Mesodermal cell (in vitro differentiated cells): ENCODE data around the gene ADAMTS14.
A peak's percentile ranks its signal among the peaks of the same experiment; 100 is the strongest.

Experiments
- H3K27ac ChIP-seq: 2 replicates; pipeline ENCODE4 v1.7.0; 2013; ENCODE audit warnings: mild to moderate bottlenecking, low read depth, low read length, moderate library complexity; ENCODE audit not compliant: severe bottlenecking
- H3K36me3 ChIP-seq: 2 replicates; pipeline ENCODE4 v1.7.1; 2013; ENCODE audit warnings: mild to moderate bottlenecking, low read length, moderate library complexity; ENCODE audit not compliant: control insufficient read depth, insufficient read depth
- H3K4me1 ChIP-seq: one replicate; pipeline ENCODE4 v1.7.1; 2013; ENCODE audit warnings: mild to moderate bottlenecking, low read length; ENCODE audit not compliant: insufficient read depth, control insufficient read depth, poor library complexity, severe bottlenecking
- H3K4me3 ChIP-seq: 2 replicates; pipeline ENCODE4 v1.7.0; 2013; ENCODE audit warnings: low read length, control low read depth, mild to moderate bottlenecking; ENCODE audit not compliant: insufficient read depth, poor library complexity, severe bottlenecking; ENCODE audit errors: extremely low read depth
- H3K9me3 ChIP-seq: 2 replicates; pipeline ENCODE4 v1.7.1; 2013; ENCODE audit warnings: mild to moderate bottlenecking, low read length, moderate library complexity; ENCODE audit not compliant: control insufficient read depth
- WGBS, 2 experiments: methylation state at CpG; one replicate each; pipeline ENCODE4 v1.1.5; 2013; ENCODE audit warnings: missing lambda C conversion rate in 2 of 2; ENCODE audit not compliant: insufficient coverage in 2 of 2; 5-methylcytosine and 5-hydroxymethylcytosine counted together

Gene ADAMTS14

DNA sequence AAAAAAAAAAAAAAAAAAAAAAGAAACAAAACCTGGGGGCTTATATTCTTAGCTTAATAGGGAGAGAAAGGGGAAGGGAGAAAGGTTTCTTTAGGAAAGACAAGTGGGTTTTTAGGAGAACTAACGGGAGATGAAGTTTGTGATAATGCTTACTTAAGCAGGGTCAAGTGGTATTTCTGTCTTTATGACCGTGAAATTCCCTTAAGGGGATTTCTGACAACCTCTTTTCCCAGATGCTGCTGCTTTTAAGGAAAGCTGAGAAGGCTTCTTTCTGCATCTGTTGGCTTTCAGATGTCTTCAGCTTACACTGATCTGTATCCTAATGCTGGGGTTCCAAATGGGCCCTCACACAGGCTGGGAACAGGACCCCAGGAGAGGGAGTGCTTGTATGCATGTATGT is 42.6 kb downstream of the ADAMTS14 start:
- H3K9me3 ChIP-seq, result no peaks in the 10 kb centered on the region
- H3K36me3 ChIP-seq, result no peaks in the 10 kb centered on the region
- H3K4me3 ChIP-seq, result no peak overlapping the region
- H3K27ac ChIP-seq, result no peak overlapping the region
- peaks cover 19% of the 10 kb centered on the region for H3K4me1 ChIP-seq
- 75 to 90% methylated on average over 2 of the region's 2 CpGs for WGBS, 2 experiments

DNA sequence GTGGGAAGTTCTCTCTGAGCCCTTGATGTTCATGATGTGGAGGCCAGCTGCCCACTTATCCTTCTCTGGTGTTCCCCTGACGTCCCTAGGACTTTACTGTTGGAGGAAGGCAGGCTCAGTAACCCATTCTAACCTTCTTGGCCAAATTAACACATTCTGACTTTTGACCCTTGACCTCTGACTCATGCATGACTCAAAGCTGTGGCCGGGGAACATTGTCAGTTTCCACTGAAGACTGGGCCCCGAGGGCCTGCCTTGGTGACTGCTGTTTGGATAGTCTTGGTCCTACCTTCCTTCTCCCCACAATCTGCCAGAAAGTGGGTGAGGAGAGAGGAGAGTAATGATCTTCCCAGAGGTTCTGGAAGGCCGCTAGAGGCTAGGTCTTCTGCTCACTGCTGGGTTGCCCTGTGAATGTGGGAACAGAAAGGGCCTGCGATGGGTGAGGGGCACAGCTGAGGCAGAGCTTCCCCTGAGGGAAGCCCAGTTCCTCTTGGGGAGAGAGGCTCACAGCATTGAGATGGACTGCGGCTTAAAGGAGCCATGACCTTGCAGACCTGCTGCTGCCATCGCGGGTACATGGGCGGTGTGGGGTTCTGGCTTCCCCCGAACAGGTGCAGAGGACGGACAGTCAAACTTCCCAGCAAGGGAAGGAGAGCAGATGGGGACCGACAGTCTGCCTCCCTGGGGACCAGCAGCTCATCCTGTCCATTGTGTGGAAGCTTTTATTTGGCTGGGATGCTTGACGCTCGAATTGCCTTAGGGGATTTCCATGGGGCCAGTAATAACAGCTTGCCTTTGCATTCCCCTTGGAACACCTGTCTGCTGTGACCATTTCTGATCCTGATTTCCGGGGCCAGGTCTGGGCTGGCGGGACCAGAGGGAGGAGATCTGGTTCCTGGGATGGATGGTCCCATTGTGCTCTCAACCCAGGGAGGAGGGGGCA is 43.8 kb downstream of the ADAMTS14 start:
- WGBS, 2 experiments, result 84 to 88% methylated on average over 10 to 15 of the region's 16 CpGs
- peaks cover 19% of the 10 kb centered on the region for H3K4me1 ChIP-seq
- H3K36me3 ChIP-seq, result no peaks in the 10 kb centered on the region
- no peak overlapping the region for H3K4me3 ChIP-seq
- no peaks in the 10 kb centered on the region for H3K9me3 ChIP-seq
- H3K27ac ChIP-seq, result peak overlapping the region; percentile 41

DNA sequence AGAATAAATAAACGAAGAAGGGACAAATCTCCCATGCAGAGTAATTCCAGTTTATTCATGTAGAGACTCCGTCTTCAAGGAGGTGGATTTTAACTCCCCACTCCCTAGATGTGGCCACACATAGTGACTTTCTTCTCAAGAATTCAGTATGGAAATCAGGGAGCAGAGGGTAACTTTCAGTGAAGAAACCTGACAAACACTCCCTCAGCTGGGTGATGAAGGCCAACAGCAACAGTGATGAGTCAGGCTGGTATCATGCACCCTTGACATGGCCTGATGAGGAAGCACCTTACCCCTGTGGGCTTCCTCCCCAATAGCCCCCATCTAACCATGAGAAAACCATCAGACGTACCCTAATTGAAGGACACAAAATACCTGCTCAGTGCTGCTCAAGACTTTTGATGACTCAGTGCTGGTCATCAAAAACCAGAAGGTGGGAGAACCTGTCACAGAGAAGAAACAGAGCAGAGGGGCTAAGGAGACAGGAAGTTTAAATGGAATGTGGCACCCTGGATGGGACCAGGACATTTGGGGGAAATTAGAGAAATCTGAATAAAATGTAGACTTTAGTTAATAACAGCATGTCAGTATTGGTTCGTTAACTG is 50.6 kb downstream of the ADAMTS14 start:
- 95 to 100% methylated on average over 1 to 2 of the region's 4 CpGs for WGBS, 2 experiments
- peaks cover 9% of the 10 kb centered on the region for H3K4me1 ChIP-seq
- no peaks in the 10 kb centered on the region for H3K9me3 ChIP-seq
- no peak overlapping the region for H3K27ac ChIP-seq
- no peaks in the 10 kb centered on the region for H3K36me3 ChIP-seq
- no peak overlapping the region for H3K4me3 ChIP-seq

DNA sequence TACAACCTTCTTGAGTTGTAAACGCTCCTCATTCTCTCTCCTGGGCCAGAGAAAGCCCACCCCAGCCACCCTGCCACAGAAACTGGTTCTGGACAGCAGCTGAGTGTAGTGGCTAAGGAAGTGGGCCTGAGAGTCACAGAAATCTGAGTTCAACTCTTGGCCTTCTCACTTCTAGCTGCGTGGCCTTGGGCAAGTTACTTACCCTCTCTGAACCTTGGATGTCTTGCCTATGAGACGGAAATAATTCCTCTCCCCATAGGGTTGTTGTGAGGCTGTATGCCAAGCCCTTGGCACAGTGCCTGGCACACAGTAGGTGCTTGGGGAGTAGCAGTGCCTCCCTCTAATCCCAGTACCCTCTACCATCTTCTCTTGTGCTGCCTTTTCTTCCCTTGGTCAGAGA is 51.5 kb downstream of the ADAMTS14 start:
- 100% methylated on average over 2 of the region's 3 CpGs; no CpG with 5 or more reads in 1 of the 2 experiments for WGBS, 2 experiments
- Histone ChIP-seq H3K9me3 (no peaks in the 10 kb centered on the region), H3K27ac (no peak overlapping the region), H3K4me1 (peaks cover 9% of the 10 kb centered on the region), H3K36me3 (no peaks in the 10 kb centered on the region), H3K4me3 (no peak overlapping the region)

DNA sequence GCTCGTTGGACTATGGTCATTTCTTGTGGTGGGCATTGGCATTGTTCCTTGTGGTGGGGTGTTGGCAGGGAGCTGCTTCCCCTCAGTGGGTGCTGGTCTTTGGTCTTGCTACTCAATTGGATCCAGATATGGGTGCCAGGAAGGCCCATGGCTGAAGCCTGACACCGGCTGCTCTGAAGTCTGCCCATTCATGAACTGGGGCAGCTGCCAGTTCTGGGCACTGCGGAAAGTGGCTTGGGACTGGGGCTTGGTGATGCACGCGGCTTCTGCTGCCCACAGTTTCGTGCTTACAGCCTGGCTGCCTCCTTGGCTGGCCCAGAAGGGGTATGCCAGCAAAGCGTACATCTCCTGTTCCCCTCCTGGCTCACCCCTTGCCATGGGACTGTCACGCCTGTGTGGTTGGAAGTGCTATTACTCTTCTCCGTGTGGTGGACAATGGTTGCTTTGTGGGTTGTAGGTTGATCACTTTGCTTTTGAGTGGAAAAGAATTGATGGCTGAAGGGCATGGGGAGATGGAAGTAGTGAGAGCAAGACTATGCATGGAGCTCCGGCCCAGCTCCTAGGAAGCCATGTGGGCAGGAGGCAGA is 54.7 kb downstream of the ADAMTS14 start:
- H3K4me1 ChIP-seq, result peaks cover 9% of the 10 kb centered on the region
- no peaks in the 10 kb centered on the region for H3K36me3 ChIP-seq
- 86 to 89% methylated on average over 6 to 8 of the region's 10 CpGs for WGBS, 2 experiments
- no peak overlapping the region for H3K4me3 ChIP-seq
- no peak overlapping the region for H3K27ac ChIP-seq
- H3K9me3 ChIP-seq, result no peaks in the 10 kb centered on the region

DNA sequence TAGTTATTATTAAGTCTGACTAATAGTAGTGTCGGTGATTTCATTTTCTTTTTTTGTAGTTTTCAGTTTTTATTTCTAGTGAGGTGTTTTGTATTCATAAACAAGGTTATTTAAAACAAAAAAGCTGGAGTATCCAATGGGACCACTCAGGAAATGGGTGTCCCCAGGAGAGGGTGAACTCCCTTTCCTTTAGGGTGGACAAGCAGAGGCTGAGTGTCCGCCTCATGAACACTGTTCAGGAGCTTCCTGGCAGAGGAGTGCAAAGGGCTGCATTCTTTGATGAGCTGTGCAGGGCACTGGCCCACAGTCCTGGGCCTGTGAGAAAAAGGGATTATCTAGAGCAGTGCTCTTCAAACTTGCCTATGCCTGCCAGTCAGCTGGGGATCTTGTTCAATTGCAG is 56.0 kb downstream of the ADAMTS14 start:
- no peaks in the 10 kb centered on the region for H3K36me3 ChIP-seq
- no peaks in the 10 kb centered on the region for H3K4me1 ChIP-seq
- H3K4me3 ChIP-seq, result no peak overlapping the region
- H3K9me3 ChIP-seq, result no peaks in the 10 kb centered on the region
- 86 to 94% methylated on average over 1 to 2 of the region's 2 CpGs for WGBS, 2 experiments
- no peak overlapping the region for H3K27ac ChIP-seq

DNA sequence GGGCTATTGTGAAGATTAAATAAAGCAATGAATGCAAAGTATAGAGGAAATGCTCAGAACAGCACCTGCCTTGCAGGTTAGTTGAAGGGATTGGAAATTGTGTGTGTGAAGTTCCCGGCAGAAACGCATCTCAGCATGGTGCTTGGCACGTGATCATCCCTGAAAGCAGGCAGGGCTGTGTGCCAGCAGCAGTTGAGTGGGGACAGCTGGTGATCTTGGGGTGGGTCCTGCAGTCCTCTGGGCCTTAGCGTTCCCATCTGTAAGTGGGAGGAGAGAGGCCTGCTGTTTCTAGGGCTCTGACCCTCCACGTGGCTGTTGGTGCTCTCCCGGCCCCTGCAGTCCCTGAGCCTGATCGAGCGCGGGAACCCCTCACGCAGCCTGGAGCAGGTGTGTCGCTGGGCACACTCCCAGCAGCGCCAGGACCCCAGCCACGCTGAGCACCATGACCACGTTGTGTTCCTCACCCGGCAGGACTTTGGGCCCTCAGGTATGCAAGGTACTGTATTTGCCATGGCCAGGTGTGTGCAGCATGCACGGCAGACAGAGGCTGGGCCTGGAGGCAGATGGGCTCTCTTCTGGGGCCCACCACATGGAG is 57.6 kb downstream of the ADAMTS14 start:
- H3K9me3 ChIP-seq, result no peaks in the 10 kb centered on the region
- H3K27ac ChIP-seq, result no peak overlapping the region
- no peaks in the 10 kb centered on the region for H3K4me1 ChIP-seq
- H3K4me3 ChIP-seq, result no peak overlapping the region
- WGBS, 2 experiments, result 85 to 87% methylated on average over 15 to 16 of the region's 16 CpGs
- no peaks in the 10 kb centered on the region for H3K36me3 ChIP-seq

DNA sequence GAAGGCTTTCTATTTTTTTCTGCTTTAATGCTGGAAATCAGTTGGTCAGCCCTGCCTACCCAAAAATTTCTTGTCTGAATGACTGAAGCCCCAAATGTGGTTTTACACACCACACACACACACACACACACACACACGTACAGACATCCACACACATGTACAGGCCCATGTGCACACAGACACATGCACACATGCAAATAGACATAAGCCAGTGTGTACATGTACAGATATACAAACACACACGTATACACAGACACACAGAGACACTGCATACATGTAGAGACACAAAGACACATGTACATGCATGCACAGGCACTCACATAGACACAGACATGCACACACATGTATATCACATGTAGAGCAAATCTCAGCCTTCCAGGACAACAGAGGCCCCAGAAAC is 58.6 kb downstream of the ADAMTS14 start:
- Histone ChIP-seq H3K27ac (no peak overlapping the region), H3K4me3 (no peak overlapping the region), H3K36me3 (no peaks in the 10 kb centered on the region), H3K9me3 (no peaks in the 10 kb centered on the region), H3K4me1 (no peaks in the 10 kb centered on the region)
- 73% methylated on average over 2 of the region's 2 CpGs for WGBS, 2 experiments

DNA sequence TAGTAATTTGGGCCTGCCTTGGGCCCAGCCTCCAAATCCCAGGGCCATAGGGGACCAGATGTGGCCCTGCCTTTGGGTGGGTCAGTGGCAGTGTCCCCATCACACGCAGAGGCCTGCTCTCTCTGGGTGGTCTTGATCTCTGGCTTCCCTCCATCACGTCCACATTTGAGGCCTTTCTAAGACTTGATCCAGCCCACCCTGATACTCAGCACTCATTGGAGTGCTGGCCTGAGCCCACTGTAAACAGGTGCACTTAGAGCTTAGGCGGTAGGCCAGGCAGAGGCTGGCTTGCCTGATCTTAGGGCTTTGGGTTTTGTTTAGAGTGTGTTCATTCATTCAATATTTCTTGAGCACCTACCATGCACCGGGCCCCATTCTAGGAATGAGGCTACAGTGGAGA is 60.3 kb downstream of the ADAMTS14 start:
- no peaks in the 10 kb centered on the region for H3K9me3 ChIP-seq
- H3K4me3 ChIP-seq, result no peak overlapping the region
- WGBS, 2 experiments, result 87 to 95% methylated on average over 3 of the region's 4 CpGs
- H3K27ac ChIP-seq, result no peak overlapping the region
- H3K36me3 ChIP-seq, result no peaks in the 10 kb centered on the region
- no peaks in the 10 kb centered on the region for H3K4me1 ChIP-seq

DNA sequence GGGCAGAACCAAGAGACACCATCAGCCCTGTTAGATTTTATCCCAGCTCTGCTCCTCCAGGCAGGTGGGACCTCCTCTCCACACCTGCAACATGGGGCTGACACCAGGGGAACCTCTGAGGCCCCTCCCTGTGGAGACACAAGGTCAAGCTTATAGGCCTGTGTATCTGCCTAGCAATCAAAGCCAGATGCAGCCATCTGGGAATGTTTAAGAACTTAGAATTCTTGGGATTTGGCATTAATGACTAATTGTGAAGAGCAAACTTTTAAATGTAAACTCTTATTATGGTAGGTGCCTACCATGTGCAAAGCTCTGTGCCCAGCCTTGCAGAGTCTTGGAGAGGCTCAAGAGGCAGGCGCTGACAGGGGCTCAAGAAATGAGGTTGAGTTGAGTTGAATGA is 60.7 kb downstream of the ADAMTS14 start:
- H3K36me3 ChIP-seq, result no peaks in the 10 kb centered on the region
- H3K9me3 ChIP-seq, result no peaks in the 10 kb centered on the region
- no peaks in the 10 kb centered on the region for H3K4me1 ChIP-seq
- 86 to 100% methylated on average over 1 of the region's 1 CpG for WGBS, 2 experiments
- no peak overlapping the region for H3K27ac ChIP-seq
- H3K4me3 ChIP-seq, result no peak overlapping the region
